Heart left ventricle (tissue), 16 donors: ENCODE data around the gene CEP131. TPM values are rescaled to one million over a fixed set of nuclear protein-coding genes. Genes with fewer than 3 reads are reported as not detected.

Experiments used
- ATAC-seq, 4 donors: fragments of 200-7000 bp; cut with Tn5 transposase; one replicate each; pipeline ENCODE4 v1.9.1; 2020 to 2022; ENCODE audit warnings: moderate library complexity in 4 of 4, mild to moderate bottlenecking in 3 of 4, moderate number of reproducible peaks in 1 of 4
- DNase-seq, 5 donors: peaks; one replicate each; pipeline ENCODE4 v3.0.0-alpha.2; 2020
- H3K27ac ChIP-seq, 12 donors: fragments of 200-600 bp; sonication (generic) in 4 of 12; one replicate each; pipeline versions ENCODE4 v1.5.0 to v1.8.0; 2016 to 2022; ENCODE audit warnings: mild to moderate bottlenecking in 2 of 12
- H3K27me3 ChIP-seq, 9 donors: fragments of 200-600 bp; sonication (generic) in 2 of 9; one replicate each; pipeline versions ENCODE4 v1.5.1 to v1.8.0; 2016 to 2022; ENCODE audit warnings: mild to moderate bottlenecking in 3 of 9
- H3K36me3 ChIP-seq, 9 donors: fragments of 200-600 bp; sonication (generic) in 2 of 9; one replicate each; pipeline versions ENCODE4 v1.5.0 to v1.8.0; 2018 to 2022; ENCODE audit warnings: mild to moderate bottlenecking in 2 of 9
- H3K4me1 ChIP-seq, 12 donors: fragments of 200-600 bp; sonication (generic) in 4 of 12; one replicate each; pipeline versions ENCODE4 v1.5.0 to v1.8.0; 2016 to 2022; ENCODE audit warnings: mild to moderate bottlenecking in 3 of 12
- H3K4me3 ChIP-seq, 12 donors: fragments of 200-600 bp; sonication (generic) in 4 of 12; one replicate each; pipeline versions ENCODE4 v1.5.0 to v1.8.0; 2017 to 2022; ENCODE audit warnings: mild to moderate bottlenecking in 9 of 12, moderate library complexity in 4 of 12
- H3K9me3 ChIP-seq, 12 donors: fragments of 200-600 bp; sonication (generic) in 4 of 12; one replicate each; pipeline versions ENCODE4 v1.5.0 to v1.8.0; 2016 to 2022; ENCODE audit warnings: mild to moderate bottlenecking in 1 of 12
- CTCF ChIP-seq, 12 donors: fragments of 200-600 bp; sonication (generic) in 4 of 12; IDR thresholded peaks; one replicate each; pipeline versions ENCODE4 v1.5.0 to v1.8.0; 2018 to 2022; ENCODE audit warnings: antibody characterized with exemption in 12 of 12, mild to moderate bottlenecking in 5 of 12
- POLR2A ChIP-seq, 2 donors: fragments of 450-650 bp; IDR thresholded peaks; one replicate each; pipeline ENCODE4 v1.6.1; 2017; ENCODE audit warnings: antibody characterized with exemption in 2 of 2, mild to moderate bottlenecking in 2 of 2, moderate library complexity in 2 of 2
- WGBS, 4 donors: extraction: QIAGEN DNeasy Blood & Tissue Kit in 2 of 4; methylation state at CpG; one replicate each; pipeline versions ENCODE4 v1.1.5 to v1.1.7; 2013 to 2018; 5-methylcytosine and 5-hydroxymethylcytosine counted together
- intact Hi-C, 10 donors: fragments of 100-400 bp; cut with DNase I; formaldehyde crosslinking; loops; one replicate each; pipeline versions ENCODE4 v1.11.1 to v1.14.2; 2022
- polyA plus RNA-seq, 2 donors: library from polyadenylated mRNA; stranded (reverse); fragments of 200-250 nt; gene quantifications; one replicate each; pipeline ENCODE4 v1.2.3, GENCODE V29; 2013
- total RNA-seq, 9 donors: library from RNA; depleted of rRNA in 2 of 9; stranded (reverse); fragments of >200 nt in 2 of 9; fragmentation: NEBNext Ultra II Directional in 3 of 9; extraction: Animal tissue kit (Norgen Biotek cat#: 25700) in 3 of 9; gene quantifications; one replicate each; pipeline versions ENCODE4 v1.1.0 to v1.2.4, GENCODE V29; 2016 to 2023
- donor health status: ischemic (EF 13 %, LVEDD 7.1; RV severe dilation, severe dysfunction).
- donor health status: healthy with polysubstance abuse.
- donor health status: DM: no; HTN: yes; CAD: no.
- donor health status: DM: no; HTN: no; CAD: no.
- donor health status: ischemic (EF 25% LVEDD 6.9; RV normal size, moderate dysfunction).
- donor health status: ischemic (EF 25% LVEDD 5.7; RV mildly dilated, moderate dysfunction).
- donor health status: healthy.
- donor health status: DM: yes; HTN: yes; CAD: no.
- donor health status: ischemic (EF 35%, LVEDD 5.7; RV mildly dilated, moderate dysfunction).
- donor health status: nonischemic (EF 11% LVEDD 7.7; RV severe dilation, severe dysfunction).
- donor health status: DM: yes; HTN: yes; CAD: no.
- donor health status: PGD.
- donor health status: ischemic (EF 29% LVEDD 5.4; RV normal size, mild dysfunction).
- donor health status: nonischemic (EF 23%, LVEDD 6.1; RV moderate dilation, normal function).

The CEP131 gene
- total and polyA plus RNA-seq, 11 donors: 7.0 to 15.8 (median 8.9) TPM

DNA sequence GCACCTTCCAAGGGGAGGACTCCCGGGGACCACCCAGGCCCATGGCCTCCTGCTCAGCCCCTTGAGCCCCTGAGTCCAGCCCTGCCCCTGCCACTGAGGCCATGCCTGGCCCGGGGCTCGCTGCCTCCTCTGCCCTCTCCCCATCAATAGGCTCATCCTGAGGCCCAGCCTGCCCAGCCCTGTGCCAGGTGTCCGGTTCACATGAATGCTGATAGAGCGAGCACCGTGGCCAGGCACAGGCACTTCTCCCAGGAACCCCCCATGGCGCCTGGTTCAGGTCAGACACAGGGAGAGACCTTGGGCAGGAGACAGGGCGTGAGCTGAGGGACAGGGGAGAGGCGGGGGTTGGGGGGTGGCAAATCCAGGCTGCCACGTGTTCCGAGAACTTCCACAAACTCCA lies 60.3 kb downstream of the CEP131 start:
- TF ChIP-seq CTCF (IDR thresholded peaks at IDR 0.05) (no peak), POLR2A (IDR thresholded peaks at IDR 0.05) (no peak)
- no peak for ATAC-seq
- Histone ChIP-seq H3K27ac (no peak overlapping the region), H3K9me3 (no peaks in the 10 kb centered on the region), H3K4me1 (peaks cover 0 to 24% (median 4%) of the 10 kb centered on the region in 12 donors), H3K4me3 (no peak overlapping the region), H3K36me3 (no peaks in the 10 kb centered on the region), H3K27me3 (peaks cover 0 to 27% (median 4%) of the 10 kb centered on the region in 9 donors)
- no peak for DNase-seq
- intact Hi-C loops: no loop called here
- WGBS, 4 donors: 90 to 94% (median 91%) methylated on average over 4 to 11 of the region's 11 CpGs

DNA sequence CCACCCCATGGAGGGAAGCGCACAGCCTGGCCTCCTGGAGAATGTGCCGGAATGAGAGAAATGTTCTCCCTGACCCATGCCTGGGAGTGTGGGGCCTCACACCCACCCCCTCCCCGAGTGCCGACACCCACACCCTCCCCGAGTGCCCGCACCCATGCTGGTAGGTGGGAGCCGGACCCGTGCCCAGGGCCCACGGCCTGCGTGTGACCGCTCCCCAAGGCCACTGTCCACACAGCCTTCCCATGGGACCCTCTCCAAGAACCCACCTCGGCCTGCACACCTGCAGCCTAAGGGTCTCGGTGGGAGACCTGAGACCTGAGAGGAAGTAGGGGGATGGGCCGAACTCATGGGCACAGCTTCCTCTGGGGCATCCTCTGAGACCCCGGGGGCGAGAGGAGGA lies 60.8 kb downstream of the CEP131 start:
- no peak overlapping the region for H3K4me3 ChIP-seq
- 86 to 92% (median 89%) methylated on average over 6 to 16 of the region's 16 CpGs for WGBS, 4 donors
- DNase-seq: no peak
- no peaks in the 10 kb centered on the region for H3K9me3 ChIP-seq
- TF ChIP-seq POLR2A (IDR thresholded peaks at IDR 0.05): no peak
- TF ChIP-seq CTCF (IDR thresholded peaks at IDR 0.05): no peak
- H3K36me3 ChIP-seq: no peaks in the 10 kb centered on the region
- peaks cover 0 to 24% (median 4%) of the 10 kb centered on the region in 12 donors for H3K4me1 ChIP-seq
- no peak overlapping the region for H3K27ac ChIP-seq
- intact Hi-C loops: no loop called here
- ATAC-seq: no peak
- peaks cover 0 to 22% (median 4%) of the 10 kb centered on the region in 9 donors for H3K27me3 ChIP-seq

- WGBS, 4 donors: 96 to 98% (median 97%) methylated on average over 13 to 15 of the region's 15 CpGs
- Histone ChIP-seq H3K4me1 (peaks cover 0 to 22% (median 4%) of the 10 kb centered on the region in 12 donors), H3K4me3 (no peak overlapping the region), H3K36me3 (no peaks in the 10 kb centered on the region), H3K27me3 (peaks cover 0 to 18% (median 1%) of the 10 kb centered on the region in 9 donors), H3K27ac (no peak overlapping the region), H3K9me3 (no peaks in the 10 kb centered on the region)
- DNase-seq (no peak), ATAC-seq (no peak)
- TF ChIP-seq CTCF (IDR thresholded peaks at IDR 0.05) (no peak), POLR2A (IDR thresholded peaks at IDR 0.05) (no peak)
- intact Hi-C loops: no loop called here
Measured at GRCh38 chr17:81161536-81161935, 61.2 kb downstream of the CEP131 start.

DNA sequence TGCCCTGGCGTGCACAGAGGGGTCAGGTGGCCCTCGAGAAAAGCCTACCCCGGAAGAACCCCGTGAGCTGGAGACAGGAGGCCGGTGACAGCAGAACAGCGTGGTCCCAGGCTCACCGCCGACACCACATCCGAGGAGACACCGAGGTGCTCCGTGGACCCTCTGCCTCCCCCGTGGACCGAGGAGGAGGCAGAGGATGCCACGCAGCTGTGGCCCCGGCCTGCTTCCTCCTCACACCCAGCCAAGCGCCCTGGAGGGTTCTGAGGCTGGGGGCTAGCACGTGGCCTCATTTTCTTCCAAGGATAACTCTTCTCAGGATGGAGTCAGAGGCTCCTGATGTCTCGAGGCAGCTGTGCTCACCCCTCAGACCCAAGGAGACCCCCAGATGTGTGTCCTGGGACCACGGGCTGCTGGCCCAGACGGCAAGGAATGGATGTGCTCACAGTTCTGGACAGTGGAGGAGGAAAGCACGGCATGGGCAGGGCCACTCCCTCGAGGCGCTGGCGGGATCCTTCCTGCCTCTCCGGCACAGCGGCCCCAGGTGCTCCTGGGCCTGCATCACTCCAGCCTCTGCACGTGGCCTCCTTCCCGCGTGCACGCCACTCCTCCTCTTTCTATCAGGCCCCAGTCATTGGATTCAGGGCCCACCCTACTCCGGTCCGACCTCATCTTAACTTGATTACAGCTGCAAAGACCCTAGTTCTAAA lies 61.9 kb downstream of the CEP131 start:
- ATAC-seq: peak in 1 of 4 donors; percentile 39
- intact Hi-C loops: no loop called here

More for the DNA sequence above, 61.9 kb downstream of the CEP131 start:
- no peak for TF ChIP-seq POLR2A (IDR thresholded peaks at IDR 0.05)
- TF ChIP-seq CTCF (IDR thresholded peaks at IDR 0.05): no peak
- 65 to 78% (median 71%) methylated on average over 31 to 32 of the region's 32 CpGs for WGBS, 4 donors
- peaks cover 0 to 16% (median 0%) of the 10 kb centered on the region in 9 donors for H3K27me3 ChIP-seq
- peak in 1 of 5 donors; percentile 8 for DNase-seq
- peak overlapping the region in 10 of 12 donors; percentile 42 to 63 (median 53) for H3K4me3 ChIP-seq
- no peaks in the 10 kb centered on the region for H3K9me3 ChIP-seq
- H3K27ac ChIP-seq: peak overlapping the region in 8 of 12 donors; percentile 6 to 76 (median 66)
- H3K4me1 ChIP-seq: peaks cover 0 to 20% (median 4%) of the 10 kb centered on the region in 12 donors
- H3K36me3 ChIP-seq: no peaks in the 10 kb centered on the region
